ENCODE results near the gene MCM3.

DNA sequence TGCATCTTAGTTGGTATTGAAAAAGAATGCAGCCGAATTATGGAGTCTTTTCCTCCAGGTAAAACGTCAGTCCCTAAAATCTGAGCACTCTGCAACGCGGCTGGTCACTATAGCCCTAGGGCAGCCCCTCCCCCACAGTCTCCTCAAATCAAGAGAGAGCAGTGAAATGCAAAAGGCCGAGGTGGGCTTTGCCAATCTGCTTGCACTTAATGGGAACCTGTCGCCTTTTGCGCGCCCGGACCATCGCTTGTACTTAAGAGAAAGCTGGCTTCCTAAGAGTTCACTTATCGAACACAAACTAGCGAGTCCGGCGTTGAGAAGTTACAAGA is 447 bp downstream of the MCM3 start:
- TF ChIP-seq, protein P1, sequence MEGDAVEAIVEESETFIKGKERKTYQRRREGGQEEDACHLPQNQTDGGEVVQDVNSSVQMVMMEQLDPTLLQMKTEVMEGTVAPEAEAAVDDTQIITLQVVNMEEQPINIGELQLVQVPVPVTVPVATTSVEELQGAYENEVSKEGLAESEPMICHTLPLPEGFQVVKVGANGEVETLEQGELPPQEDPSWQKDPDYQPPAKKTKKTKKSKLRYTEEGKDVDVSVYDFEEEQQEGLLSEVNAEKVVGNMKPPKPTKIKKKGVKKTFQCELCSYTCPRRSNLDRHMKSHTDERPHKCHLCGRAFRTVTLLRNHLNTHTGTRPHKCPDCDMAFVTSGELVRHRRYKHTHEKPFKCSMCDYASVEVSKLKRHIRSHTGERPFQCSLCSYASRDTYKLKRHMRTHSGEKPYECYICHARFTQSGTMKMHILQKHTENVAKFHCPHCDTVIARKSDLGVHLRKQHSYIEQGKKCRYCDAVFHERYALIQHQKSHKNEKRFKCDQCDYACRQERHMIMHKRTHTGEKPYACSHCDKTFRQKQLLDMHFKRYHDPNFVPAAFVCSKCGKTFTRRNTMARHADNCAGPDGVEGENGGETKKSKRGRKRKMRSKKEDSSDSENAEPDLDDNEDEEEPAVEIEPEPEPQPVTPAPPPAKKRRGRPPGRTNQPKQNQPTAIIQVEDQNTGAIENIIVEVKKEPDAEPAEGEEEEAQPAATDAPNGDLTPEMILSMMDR (IDR thresholded peaks at IDR 0.05; ENCODE audit: low read length), result no peak
- TF ChIP-seq EZH2 (IDR thresholded peaks at IDR 0.05; ENCODE audit: borderline replicate concordance, low read length), result no peak

Data from OCI-LY1 (cell line).